HT1080 (cell line): ENCODE data around the gene DENND4A. TPM values are rescaled to one million over a fixed set of nuclear protein-coding genes. Genes with fewer than 3 reads are reported as not detected.
"Not testable (repeated sequence)": the region's sequence is repeated elsewhere in the genome, so short reads cannot be mapped to it uniquely, and the experiment has no call there.

Source experiments
- DNase-seq: peaks from one replicate; pipeline ENCODE4 v3.0.0-alpha.2; 2015; ENCODE audit warnings: low read depth
- total RNA-seq: library from RNA; depleted of rRNA; stranded (reverse); fragments of >200 nt; shearing (Covaris generic); gene quantifications from 2 replicates; pipeline ENCODE4 v1.2.3, GENCODE V29; 2014

DENND4A gene
- total RNA-seq, 1 experiment from 2014 or later: 9.5 TPM

DNA sequence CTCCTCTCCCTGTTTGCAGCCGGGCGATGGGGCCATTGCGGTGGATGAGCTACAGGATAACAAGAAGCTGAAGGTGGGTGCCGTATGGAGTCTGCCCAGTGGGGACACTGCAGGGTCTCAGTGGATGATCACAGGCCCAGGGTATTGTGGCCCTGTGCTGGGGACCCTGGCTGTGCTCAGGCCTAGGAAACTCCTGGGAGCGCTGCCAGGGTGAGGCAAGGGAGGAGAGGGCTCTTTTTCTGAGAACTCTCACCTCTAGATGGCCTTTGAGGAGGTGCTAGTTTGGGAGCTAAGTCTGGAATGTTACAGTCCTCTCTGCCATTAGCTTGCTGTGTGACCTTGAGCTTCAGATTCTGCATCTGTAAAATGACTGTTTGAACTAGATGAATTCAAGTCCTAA lies 154.0 kb downstream of the DENND4A start:
- no peak for DNase-seq

- no peak for DNase-seq
Measured at GRCh38 chr15:65634356-65634755, 157.7 kb downstream of the DENND4A start.

DNA sequence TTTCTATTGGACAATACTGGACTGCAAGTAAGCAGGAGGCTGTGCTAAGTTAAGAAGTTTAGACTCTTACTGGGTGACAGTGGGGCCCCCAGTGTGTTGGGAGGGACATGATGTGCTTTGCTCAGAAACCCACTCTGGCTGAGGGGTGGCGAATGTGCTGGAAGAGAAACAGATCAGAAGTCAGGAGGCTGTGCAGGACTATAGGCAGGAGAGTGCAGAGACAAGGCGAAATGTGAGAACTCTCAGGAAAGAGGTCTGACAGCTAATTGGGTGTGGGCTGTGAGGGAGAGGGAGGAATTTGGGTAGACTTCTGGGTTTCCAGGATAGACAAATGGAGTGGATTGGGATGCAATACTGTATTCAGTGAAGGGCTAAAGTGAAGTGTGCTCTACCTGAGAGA lies 158.3 kb downstream of the DENND4A start:
- no peak for DNase-seq

DNA sequence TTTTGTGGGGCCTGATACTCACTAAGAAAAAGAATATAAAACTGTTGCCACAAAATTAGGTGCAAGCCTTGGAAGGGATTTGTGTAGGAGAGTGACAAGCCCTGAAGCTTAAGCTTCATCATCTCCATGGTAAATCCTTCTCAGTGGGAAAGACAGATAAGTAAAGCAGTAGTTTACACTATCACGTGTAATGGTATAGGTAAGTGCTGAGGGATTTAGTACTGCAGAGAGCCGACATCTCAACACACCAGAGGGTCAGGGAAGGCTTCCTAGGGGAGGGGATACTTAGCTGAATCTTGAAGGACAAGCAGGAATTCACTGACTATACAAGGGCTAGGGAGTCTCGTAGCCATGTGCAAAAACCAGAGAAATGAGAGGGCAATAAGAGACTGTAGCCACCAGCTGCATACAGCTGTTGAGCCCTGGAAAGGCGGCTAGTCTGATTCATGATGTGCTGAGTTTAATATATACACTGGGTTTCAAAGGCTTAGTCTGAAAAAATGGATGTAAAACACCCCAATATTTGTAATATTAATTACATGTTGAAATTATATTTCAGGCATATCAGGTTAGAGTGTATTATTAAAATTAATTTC lies 159.2 kb downstream of the DENND4A start:
- no peak for DNase-seq

DNA sequence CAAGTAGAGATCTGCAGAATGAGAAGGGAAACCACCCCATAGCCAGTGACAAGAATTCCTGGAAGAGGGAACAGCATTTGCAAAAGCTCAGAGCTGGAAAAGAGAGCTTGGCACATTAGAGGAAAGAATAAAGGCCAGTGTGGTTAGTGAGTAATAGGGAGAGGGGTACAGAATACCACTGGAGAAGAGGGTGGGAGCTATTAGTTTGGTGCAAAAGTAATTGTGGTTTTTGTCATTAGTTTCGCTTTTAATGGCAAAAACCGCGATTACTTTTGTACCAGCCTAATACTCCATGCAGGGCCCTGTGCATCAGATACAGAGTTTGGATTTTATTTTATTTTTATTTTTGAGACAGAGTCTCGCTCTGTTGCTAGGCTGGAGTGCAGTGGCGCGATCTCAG lies 160.6 kb downstream of the DENND4A start:
- no peak for DNase-seq

- DNase-seq: no peak
Measured at GRCh38 chr15:65630760-65631159, 161.3 kb downstream of the DENND4A start.

DNA sequence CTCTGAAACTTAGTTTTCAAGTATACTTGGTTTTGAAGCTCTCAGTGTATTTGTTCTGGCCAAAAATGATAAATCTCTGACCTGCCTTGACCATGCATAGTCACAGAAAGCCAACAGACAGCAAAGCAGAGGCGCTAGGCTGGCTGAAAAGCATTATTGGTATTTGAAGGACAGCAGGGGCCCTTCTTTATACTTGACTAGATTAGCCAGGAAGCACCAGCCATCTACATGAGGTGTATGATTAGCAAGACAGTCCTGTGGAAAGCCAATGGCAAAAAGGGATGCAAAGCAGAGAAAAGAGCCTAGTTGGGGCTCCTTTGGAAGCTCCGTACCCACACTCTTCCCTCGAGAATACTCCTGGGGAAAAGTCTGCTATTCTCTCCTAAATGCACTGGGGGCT lies 162.5 kb downstream of the DENND4A start:
- no peak for DNase-seq

DNA sequence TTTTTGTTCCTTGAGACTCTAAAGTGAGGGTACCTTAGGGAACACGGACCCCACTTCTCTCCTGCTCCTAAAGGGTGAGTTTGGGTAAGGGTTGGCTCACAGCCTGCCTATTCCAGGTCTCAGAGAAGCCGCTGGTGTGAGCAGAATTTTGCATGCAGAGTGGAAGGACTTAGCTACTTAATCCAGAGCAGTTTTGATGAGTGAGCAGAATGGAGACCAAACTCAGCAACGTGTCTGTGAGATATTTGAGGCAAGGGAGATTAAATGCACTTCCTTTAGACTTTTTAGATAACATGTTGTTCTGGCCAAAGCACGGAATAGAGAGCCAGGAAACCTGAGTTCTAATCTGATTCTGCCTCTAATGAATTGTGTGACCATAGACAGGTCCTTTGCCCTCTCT lies 165.2 kb downstream of the DENND4A start:
- no peak for DNase-seq

DNA sequence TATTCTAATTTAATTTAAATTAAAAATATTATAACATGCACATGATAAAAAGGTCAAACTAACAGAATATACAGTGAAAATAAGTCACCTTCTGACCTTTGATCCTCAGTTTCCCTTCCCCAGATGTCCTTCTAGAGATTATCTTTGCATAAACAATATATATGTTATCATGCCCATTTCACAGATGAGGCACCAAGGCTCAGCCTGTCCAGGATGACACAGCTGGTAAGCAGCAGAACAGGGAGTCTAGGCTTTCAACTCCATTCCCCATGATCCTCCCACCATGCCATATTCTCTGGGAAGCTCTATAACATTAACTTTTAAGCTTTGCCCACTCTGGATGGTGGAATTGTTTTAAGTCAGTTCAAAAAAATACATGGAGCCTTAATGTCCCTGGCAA lies 169.0 kb downstream of the DENND4A start:
- DNase-seq: no peak

- DNase-seq: no peak
Measured at GRCh38 chr15:65621638-65622037, 170.5 kb downstream of the DENND4A start, which contains the start of gene SLC24A1. Gene SLC24A1, plus strand, starts transcription at chr15:65621938. Its CDS starts 2,143 bp downstream, at chr15:65624081.

- no peak for DNase-seq
Measured at GRCh38 chr15:65620833-65621232, 171.3 kb downstream of the DENND4A start.

- DNase-seq: no peak
Measured at GRCh38 chr15:65619626-65620290, 172.3 kb downstream of the DENND4A start.

DNA sequence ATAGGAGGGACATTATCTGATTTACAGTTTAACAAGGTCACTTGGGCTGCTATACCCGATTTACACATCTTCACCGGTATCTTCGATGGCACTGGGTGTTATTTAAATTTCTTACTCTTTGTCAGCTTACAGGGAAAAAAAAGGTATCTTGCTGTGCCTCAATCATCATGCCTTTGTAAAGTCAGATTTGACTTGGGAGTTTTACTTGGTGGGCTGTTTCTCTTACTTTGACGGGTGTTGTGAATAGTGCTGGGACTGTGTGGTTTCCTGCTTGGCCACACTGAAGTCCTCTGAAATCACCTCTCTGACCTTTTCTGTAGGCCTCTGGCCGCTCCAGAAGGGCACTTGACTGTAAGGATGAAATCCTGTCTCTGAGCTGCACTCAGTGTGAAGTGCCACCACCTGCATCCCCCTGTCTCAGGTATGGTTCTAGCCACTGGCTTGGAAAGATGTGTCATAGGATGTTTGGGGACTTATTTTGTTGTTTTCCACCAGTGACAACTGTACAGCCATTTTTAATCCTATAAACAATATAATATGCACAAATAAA lies 173.5 kb downstream of the DENND4A start:
- DNase-seq: no peak

- not testable (repeated sequence) for DNase-seq
Measured at GRCh38 chr15:65615887-65616286, 176.2 kb downstream of the DENND4A start.

- no peak for DNase-seq
Measured at GRCh38 chr15:65612949-65613744, 178.9 kb downstream of the DENND4A start.

GRCh38 chr15:65612616-65612946 lies 179.5 kb downstream of the DENND4A start:
- DNase-seq: peak; percentile 4

DNA sequence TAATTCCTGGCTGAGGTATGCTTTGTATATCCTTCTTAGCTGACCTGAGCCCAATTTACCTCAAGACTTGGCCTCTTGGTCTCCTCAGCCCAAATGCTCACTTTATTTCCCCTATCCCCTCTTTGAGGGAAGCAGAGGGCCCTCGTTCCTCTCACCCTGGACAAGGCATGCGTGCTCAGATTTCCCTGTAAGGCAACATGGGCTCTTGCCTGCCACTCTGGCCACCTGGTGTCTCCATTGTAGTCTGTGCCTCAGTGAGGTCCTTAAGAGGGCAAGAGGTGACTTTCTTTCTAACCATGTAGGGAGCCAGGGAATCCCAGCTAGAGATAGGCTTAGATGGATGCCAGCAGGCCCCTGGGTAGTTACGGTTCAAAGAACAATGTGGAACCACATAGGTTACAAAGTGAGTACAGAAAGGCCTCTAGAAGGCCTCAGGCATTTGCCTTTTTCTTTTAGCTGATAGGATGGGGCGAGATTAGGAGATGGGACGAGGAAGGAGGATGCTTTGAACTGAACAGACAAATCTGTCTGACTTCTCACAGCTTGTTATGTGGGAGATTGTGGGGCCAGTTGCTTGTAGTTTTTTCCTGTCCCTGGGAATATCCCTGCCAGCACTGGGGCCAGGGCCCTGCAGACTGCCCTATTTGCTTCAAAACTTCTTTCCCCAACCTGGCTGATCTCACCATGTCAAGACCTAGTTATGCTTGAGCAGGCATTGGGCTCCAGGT lies 180.0 kb downstream of the DENND4A start:
- DNase-seq: no peak

DNA sequence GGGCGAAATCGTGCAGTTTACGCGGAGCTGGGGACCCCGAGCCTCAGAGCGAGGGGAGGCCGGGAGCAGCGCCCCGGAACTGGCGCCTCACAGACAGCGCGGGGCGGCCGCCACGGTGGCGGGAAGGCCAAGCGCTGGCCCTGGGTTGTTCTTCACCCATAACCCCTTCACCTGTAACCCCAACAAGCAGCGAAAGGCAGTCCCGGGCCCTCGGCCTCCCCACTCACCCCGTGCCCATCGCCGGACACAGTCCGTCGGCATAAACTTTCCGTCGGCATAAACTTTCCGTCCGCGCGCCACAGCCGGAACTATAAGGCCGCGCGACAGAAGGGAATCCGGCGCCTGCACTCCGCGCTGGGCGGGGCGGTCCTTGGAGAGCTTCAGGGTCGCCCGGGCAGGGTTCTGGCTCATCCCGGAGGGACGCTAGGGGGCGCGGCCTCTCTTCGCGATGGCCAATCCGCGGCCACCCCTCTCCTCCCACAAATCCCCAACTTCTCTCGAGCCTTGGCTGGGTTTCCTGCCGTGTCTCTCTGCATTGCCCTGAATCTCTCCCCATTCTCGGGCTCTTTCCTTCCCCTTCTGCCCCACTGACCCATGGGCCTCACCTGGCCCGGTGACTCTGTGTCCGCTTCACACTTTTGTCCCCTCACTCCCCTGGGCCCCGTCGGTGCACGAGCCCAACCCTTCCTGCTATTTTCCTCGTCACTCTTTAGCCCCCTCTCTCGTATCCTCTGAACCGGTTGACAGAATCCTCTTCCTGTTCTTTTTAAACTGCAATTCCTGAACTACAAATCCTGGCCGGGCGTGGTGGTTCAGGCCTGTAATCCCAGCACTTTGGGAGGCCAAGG lies 181.0 kb downstream of the DENND4A start, which contains the start of gene INTS14:
TSS of gene INTS14 (minus strand) at position 261 of the 848 bp plus-strand sequence. CDS start 3,751 bp downstream, outside the sequence.
- DNase-seq: peak; percentile 96
